ENCODE results near the gene IL26.

The IL26 gene

GRCh38 chr12:68237078-68237477, 11.5 kb upstream of the IL26 start:
- no peak overlapping the region for H3K4me3 ChIP-seq

GRCh38 chr12:68236421-68237059, 10.9 kb upstream of the IL26 start:
- Histone ChIP-seq H3K9ac (ENCODE audit: insufficient read length) (no peak overlapping the region), H3K9me3 (ENCODE audit: low read depth, low read length) (no peaks in the 10 kb centered on the region), H3K36me3 (ENCODE audit: insufficient read depth, low read length) (no peaks in the 10 kb centered on the region), H3K27ac (no peak overlapping the region), H3K4me3 (no peak overlapping the region)
- DNase-seq (ENCODE audit: low read depth, low spot score) = no peak
- TF ChIP-seq FOXP2 (optimal IDR thresholded peaks at IDR 0.05; ENCODE audit: control extremely low read depth, extremely low read length, insufficient read depth) (no peak), POLR2AphosphoS5 (IDR thresholded peaks at IDR 0.05; ENCODE audit: borderline replicate concordance, low read depth, low read length) (no peak), EZH2 (IDR thresholded peaks at IDR 0.05) (no peak)

More at GRCh38 chr12:68237078-68237477, 11.5 kb upstream of the IL26 start:
- H3K9ac ChIP-seq (ENCODE audit: insufficient read length) = no peak overlapping the region
- H3K36me3 ChIP-seq (ENCODE audit: insufficient read depth, low read length) = no peaks in the 10 kb centered on the region
- TF ChIP-seq EZH2 (IDR thresholded peaks at IDR 0.05) (no peak), FOXP2 (optimal IDR thresholded peaks at IDR 0.05; ENCODE audit: control extremely low read depth, extremely low read length, insufficient read depth) (no peak), POLR2AphosphoS5 (IDR thresholded peaks at IDR 0.05; ENCODE audit: borderline replicate concordance, low read depth, low read length) (no peak)
- H3K9me3 ChIP-seq (ENCODE audit: low read depth, low read length) = no peaks in the 10 kb centered on the region
- no peak overlapping the region for H3K27ac ChIP-seq
- DNase-seq (ENCODE audit: low read depth, low spot score) = no peak

- no peak overlapping the region for H3K4me3 ChIP-seq
- no peak overlapping the region for H3K9ac ChIP-seq (ENCODE audit: insufficient read length)
- DNase-seq (ENCODE audit: low read depth, low spot score) = no peak
- TF ChIP-seq FOXP2 (optimal IDR thresholded peaks at IDR 0.05; ENCODE audit: control extremely low read depth, extremely low read length, insufficient read depth) (no peak), POLR2AphosphoS5 (IDR thresholded peaks at IDR 0.05; ENCODE audit: borderline replicate concordance, low read depth, low read length) (no peak), EZH2 (IDR thresholded peaks at IDR 0.05) (no peak)
- no peaks in the 10 kb centered on the region for H3K9me3 ChIP-seq (ENCODE audit: low read depth, low read length)
- no peaks in the 10 kb centered on the region for H3K36me3 ChIP-seq (ENCODE audit: insufficient read depth, low read length)
- no peak overlapping the region for H3K27ac ChIP-seq
Observed at GRCh38 chr12:68235576-68235975, 10.0 kb upstream of the IL26 start.

DNA sequence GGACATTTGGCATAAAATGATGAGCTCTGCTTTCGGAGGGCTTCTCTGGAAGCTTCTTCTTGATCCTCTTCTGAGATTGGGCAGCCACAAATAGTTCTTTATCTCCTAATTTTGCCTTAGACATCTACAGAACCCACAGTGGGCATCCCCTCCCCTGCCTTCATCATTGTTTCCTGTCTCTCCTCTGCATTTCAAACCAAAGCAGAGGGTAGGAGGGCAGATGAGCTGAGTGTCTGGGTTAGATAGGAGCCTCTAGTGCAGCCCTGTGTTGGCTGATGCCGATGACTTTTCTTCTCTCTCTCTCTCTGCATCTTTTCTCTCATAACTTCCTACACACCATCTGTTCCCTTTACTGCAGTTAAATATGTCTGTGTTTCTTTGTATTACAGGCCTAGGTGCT, 8.5 kb upstream of the IL26 start:
- Histone ChIP-seq H3K9me3 (ENCODE audit: low read depth, low read length) (no peaks in the 10 kb centered on the region), H3K4me3 (no peak overlapping the region), H3K27ac (no peak overlapping the region), H3K9ac (ENCODE audit: insufficient read length) (no peak overlapping the region), H3K36me3 (ENCODE audit: insufficient read depth, low read length) (no peaks in the 10 kb centered on the region)
- no peak for DNase-seq (ENCODE audit: low read depth, low spot score)
- TF ChIP-seq EZH2 (IDR thresholded peaks at IDR 0.05) = no peak
- no peak for TF ChIP-seq POLR2AphosphoS5 (IDR thresholded peaks at IDR 0.05; ENCODE audit: borderline replicate concordance, low read depth, low read length)
- no peak for TF ChIP-seq FOXP2 (optimal IDR thresholded peaks at IDR 0.05; ENCODE audit: control extremely low read depth, extremely low read length, insufficient read depth)

GRCh38 chr12:68233498-68233897, 7.9 kb upstream of the IL26 start:
- H3K36me3 ChIP-seq (ENCODE audit: insufficient read depth, low read length) = no peaks in the 10 kb centered on the region
- no peak for DNase-seq (ENCODE audit: low read depth, low spot score)
- no peak overlapping the region for H3K9ac ChIP-seq (ENCODE audit: insufficient read length)
- no peak overlapping the region for H3K4me3 ChIP-seq
- no peak overlapping the region for H3K27ac ChIP-seq
- TF ChIP-seq FOXP2 (optimal IDR thresholded peaks at IDR 0.05; ENCODE audit: control extremely low read depth, extremely low read length, insufficient read depth) (no peak), POLR2AphosphoS5 (IDR thresholded peaks at IDR 0.05; ENCODE audit: borderline replicate concordance, low read depth, low read length) (no peak), EZH2 (IDR thresholded peaks at IDR 0.05) (no peak)
- H3K9me3 ChIP-seq (ENCODE audit: low read depth, low read length) = no peaks in the 10 kb centered on the region

DNA sequence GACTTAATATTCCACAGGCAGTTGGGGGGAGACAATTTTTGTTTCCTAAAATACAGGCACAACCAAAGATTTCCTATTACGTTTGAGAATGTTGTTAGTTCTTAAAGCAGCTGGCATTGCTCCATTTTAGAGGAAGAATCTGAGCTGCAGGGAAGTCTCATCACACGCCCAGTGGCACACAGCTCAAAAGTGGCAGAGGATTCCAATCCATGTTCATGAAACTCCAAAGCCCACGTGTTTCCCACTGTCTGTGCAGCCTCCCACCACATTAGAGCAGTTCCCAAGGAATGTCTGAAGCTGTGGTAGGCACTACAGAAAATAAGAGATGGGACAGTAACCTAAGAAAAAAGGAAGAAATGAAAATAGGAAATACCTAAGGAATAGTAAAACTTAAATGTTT, 6.1 kb upstream of the IL26 start:
- no peaks in the 10 kb centered on the region for H3K9me3 ChIP-seq (ENCODE audit: low read depth, low read length)
- no peak overlapping the region for H3K4me3 ChIP-seq
- TF ChIP-seq POLR2AphosphoS5 (IDR thresholded peaks at IDR 0.05; ENCODE audit: borderline replicate concordance, low read depth, low read length) (no peak), EZH2 (IDR thresholded peaks at IDR 0.05) (no peak)
- H3K27ac ChIP-seq = no peak overlapping the region
- no peaks in the 10 kb centered on the region for H3K36me3 ChIP-seq (ENCODE audit: insufficient read depth, low read length)
- no peak overlapping the region for H3K9ac ChIP-seq (ENCODE audit: insufficient read length)
- no peak for DNase-seq (ENCODE audit: low read depth, low spot score)

DNA sequence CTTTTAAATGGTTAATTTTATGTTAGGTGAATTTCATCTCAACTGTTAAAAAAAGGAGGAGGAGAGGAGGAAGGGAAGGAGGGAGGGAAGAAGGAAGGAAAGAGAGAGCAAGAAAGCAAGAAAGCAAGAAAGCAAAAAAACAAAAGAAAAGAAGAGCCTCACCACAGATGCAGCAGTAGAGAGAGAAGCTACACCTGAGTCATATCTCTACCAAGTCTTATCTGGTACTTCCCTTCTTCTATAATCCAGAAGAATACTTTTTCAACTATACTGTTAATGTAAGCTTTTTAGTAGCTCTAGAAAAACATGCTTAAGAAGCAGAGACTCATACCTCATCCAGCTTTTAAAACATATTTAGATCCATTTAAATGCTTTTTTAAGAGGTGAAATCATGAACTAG, 5.6 kb upstream of the IL26 start:
- Histone ChIP-seq H3K36me3 (ENCODE audit: insufficient read depth, low read length) (no peaks in the 10 kb centered on the region), H3K9ac (ENCODE audit: insufficient read length) (no peak overlapping the region), H3K27ac (no peak overlapping the region), H3K4me3 (no peak overlapping the region), H3K9me3 (ENCODE audit: low read depth, low read length) (no peaks in the 10 kb centered on the region)
- no peak for TF ChIP-seq FOXP2 (optimal IDR thresholded peaks at IDR 0.05; ENCODE audit: control extremely low read depth, extremely low read length, insufficient read depth)
- no peak for TF ChIP-seq POLR2AphosphoS5 (IDR thresholded peaks at IDR 0.05; ENCODE audit: borderline replicate concordance, low read depth, low read length)
- no peak for TF ChIP-seq EZH2 (IDR thresholded peaks at IDR 0.05)
- DNase-seq (ENCODE audit: low read depth, low spot score) = no peak

DNA sequence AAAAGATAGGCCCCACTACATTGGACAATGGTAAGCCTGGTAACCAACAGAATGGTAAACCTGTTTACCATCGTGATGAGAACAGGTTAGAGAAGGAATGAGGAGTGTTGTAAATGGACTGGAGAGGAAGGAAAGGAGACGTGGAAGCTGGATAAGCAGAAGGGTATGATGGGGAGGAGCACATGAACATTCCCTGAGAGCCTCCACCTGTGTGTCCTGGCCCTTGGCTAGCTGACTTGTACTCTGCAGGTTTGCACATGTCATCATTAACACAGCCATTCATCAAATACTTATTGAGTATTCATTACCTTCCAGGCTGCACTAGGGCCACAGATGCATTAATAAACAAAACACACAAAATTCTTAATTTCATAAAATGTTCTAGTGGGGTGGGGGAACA, 4.3 kb upstream of the IL26 start:
- Histone ChIP-seq H3K4me3 (no peak overlapping the region), H3K9me3 (ENCODE audit: low read depth, low read length) (no peaks in the 10 kb centered on the region), H3K27ac (no peak overlapping the region), H3K9ac (ENCODE audit: insufficient read length) (no peak overlapping the region), H3K36me3 (ENCODE audit: insufficient read depth, low read length) (no peaks in the 10 kb centered on the region)
- no peak for TF ChIP-seq EZH2 (IDR thresholded peaks at IDR 0.05)
- TF ChIP-seq POLR2AphosphoS5 (IDR thresholded peaks at IDR 0.05; ENCODE audit: borderline replicate concordance, low read depth, low read length) = no peak
- no peak for TF ChIP-seq FOXP2 (optimal IDR thresholded peaks at IDR 0.05; ENCODE audit: control extremely low read depth, extremely low read length, insufficient read depth)
- DNase-seq (ENCODE audit: low read depth, low spot score) = no peak

- no peak for DNase-seq (ENCODE audit: low read depth, low spot score)
- no peak overlapping the region for H3K27ac ChIP-seq
- H3K4me3 ChIP-seq = no peak overlapping the region
- no peak overlapping the region for H3K9ac ChIP-seq (ENCODE audit: insufficient read length)
- H3K9me3 ChIP-seq (ENCODE audit: low read depth, low read length) = no peaks in the 10 kb centered on the region
- no peaks in the 10 kb centered on the region for H3K36me3 ChIP-seq (ENCODE audit: insufficient read depth, low read length)
- TF ChIP-seq POLR2AphosphoS5 (IDR thresholded peaks at IDR 0.05; ENCODE audit: borderline replicate concordance, low read depth, low read length) = no peak
- TF ChIP-seq FOXP2 (optimal IDR thresholded peaks at IDR 0.05; ENCODE audit: control extremely low read depth, extremely low read length, insufficient read depth) = no peak
- TF ChIP-seq EZH2 (IDR thresholded peaks at IDR 0.05) = no peak
Observed at GRCh38 chr12:68227356-68227755, 1.7 kb upstream of the IL26 start.
